Testis (tissue), 2 donors: ENCODE results near the gene PGAP2.

Experiments
- POLR2A ChIP-seq: fragments of 450-650 bp; IDR thresholded peaks from one replicate; pipeline ENCODE4 v1.6.1; 2017; ENCODE audit warnings: antibody characterized with exemption, mild to moderate bottlenecking, moderate library complexity
- TF ChIP-seq, protein P1 (sequence below), 3 experiments: fragments of 450-650 bp in 2 of 3; fragments of 200-600 bp in 1 of 3; sonication (generic) in 1 of 3; IDR thresholded peaks; one replicate each; pipeline ENCODE4 v1.5.1; 2016 to 2019; ENCODE audit warnings: antibody characterized with exemption in 3 of 3, mild to moderate bottlenecking in 2 of 3, moderate library complexity in 1 of 3

DNA sequence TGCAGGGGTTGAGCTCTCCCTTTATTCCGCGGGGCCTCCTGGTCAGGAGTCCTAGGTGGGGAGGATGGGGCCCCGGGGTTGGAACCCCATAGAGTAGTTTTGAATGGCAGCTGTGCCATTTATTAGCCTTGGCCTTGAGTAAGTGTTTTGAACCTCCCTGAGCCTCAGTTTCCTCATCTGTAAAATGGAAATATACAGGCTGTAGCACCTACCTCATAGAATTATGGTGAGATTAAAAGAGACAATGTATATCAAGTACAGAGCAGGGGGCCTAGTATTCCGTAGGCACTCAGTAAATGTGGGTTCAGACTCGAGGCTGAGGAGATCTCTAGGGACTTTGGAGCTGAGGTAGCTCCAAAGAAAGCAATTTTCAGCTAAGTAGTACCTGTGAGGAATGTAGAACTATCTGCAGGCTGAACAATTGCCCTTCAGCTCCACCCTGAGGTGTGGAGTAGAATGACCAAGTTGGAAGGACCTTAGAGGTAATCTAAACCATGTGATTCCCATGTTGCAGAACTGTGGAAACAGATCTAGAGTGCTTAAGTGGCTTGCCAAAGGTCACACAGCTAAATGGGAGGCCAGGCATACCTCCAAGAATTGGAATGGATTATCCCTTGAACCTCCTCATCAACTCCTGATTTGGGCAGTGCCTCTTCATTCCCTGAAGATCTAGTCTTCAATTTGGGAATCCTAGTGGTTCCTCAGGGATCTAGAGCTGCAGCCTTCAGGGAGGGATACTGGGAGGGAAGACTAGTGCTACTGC lies 682 bp downstream of the PGAP2 start:
- TF ChIP-seq, protein P1, sequence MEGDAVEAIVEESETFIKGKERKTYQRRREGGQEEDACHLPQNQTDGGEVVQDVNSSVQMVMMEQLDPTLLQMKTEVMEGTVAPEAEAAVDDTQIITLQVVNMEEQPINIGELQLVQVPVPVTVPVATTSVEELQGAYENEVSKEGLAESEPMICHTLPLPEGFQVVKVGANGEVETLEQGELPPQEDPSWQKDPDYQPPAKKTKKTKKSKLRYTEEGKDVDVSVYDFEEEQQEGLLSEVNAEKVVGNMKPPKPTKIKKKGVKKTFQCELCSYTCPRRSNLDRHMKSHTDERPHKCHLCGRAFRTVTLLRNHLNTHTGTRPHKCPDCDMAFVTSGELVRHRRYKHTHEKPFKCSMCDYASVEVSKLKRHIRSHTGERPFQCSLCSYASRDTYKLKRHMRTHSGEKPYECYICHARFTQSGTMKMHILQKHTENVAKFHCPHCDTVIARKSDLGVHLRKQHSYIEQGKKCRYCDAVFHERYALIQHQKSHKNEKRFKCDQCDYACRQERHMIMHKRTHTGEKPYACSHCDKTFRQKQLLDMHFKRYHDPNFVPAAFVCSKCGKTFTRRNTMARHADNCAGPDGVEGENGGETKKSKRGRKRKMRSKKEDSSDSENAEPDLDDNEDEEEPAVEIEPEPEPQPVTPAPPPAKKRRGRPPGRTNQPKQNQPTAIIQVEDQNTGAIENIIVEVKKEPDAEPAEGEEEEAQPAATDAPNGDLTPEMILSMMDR (IDR thresholded peaks at IDR 0.05) = peak in 1 of 3 experiments; percentile 7
- no peak for TF ChIP-seq POLR2A
